Left lobe of liver (tissue), 2 donors: Measurements from ENCODE around the gene SEC31B. TPM values are rescaled to one million over a fixed set of nuclear protein-coding genes. Genes with fewer than 3 reads are reported as not detected.

Source experiments
- ATAC-seq: fragments of 200-7000 bp; cut with Tn5 transposase; one replicate; pipeline ENCODE4 v1.9.1; 2020; ENCODE audit warnings: mild to moderate bottlenecking, moderate library complexity
- DNase-seq: peaks from one replicate; pipeline ENCODE4 v3.0.0-alpha.2; 2020; ENCODE audit warnings: low spot score
- total RNA-seq: library from RNA; stranded (reverse); gene quantifications from one replicate; pipeline ENCODE4 v1.2.1, GENCODE V29; 2021
- donor health status: DM: no; HTN: no; CAD: no; lungs with moderate emphysema.
- donor health status: DM: no; HTN: yes; CAD: no.

Gene SEC31B, protein sequence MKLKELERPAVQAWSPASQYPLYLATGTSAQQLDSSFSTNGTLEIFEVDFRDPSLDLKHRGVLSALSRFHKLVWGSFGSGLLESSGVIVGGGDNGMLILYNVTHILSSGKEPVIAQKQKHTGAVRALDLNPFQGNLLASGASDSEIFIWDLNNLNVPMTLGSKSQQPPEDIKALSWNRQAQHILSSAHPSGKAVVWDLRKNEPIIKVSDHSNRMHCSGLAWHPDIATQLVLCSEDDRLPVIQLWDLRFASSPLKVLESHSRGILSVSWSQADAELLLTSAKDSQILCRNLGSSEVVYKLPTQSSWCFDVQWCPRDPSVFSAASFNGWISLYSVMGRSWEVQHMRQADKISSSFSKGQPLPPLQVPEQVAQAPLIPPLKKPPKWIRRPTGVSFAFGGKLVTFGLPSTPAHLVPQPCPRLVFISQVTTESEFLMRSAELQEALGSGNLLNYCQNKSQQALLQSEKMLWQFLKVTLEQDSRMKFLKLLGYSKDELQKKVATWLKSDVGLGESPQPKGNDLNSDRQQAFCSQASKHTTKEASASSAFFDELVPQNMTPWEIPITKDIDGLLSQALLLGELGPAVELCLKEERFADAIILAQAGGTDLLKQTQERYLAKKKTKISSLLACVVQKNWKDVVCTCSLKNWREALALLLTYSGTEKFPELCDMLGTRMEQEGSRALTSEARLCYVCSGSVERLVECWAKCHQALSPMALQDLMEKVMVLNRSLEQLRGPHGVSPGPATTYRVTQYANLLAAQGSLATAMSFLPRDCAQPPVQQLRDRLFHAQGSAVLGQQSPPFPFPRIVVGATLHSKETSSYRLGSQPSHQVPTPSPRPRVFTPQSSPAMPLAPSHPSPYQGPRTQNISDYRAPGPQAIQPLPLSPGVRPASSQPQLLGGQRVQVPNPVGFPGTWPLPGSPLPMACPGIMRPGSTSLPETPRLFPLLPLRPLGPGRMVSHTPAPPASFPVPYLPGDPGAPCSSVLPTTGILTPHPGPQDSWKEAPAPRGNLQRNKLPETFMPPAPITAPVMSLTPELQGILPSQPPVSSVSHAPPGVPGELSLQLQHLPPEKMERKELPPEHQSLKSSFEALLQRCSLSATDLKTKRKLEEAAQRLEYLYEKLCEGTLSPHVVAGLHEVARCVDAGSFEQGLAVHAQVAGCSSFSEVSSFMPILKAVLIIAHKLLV
- total RNA-seq: 6.7 TPM

DNA sequence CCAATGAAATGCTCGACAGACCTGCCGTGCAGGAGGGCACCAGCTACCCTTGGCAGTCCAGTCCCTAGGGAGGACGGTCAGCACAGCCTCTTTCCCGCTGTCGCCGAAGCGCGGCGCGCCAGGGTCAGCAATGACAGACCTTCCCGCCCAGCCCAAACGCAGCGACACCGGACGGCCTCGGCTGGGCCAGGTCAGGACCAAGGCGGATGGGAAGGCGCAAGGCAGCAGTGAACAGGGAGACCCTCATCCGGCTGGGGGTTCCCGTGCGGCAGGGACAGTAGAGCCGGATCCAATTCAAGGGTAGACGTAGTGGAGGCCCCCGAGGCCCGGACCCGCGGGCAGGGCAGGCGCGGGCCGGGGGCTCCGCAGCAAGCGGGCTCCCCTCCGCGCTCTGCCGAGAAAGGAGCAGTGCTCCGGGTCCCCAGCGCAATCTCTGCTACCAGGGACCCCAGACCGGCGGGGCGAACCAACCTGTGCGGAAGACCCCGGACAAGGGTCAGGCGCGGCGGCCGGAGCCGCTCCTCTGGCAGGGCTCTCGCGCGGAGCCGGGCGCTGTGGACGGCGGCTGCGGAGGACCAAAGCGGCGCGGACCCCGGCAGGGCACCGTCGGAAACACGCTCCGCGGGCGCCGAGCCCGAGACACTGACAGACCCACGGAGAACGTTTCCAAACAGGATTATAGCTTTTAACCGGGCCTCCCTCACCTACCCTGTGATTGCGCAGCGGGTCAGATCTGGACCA, at the start of gene SEC31B:
SEC31B (minus strand) TSS at position 551 of the 741 bp plus-strand sequence. CDS start 2,909 bp downstream, outside the sequence.
- peak; percentile 85 for ATAC-seq
- peak; percentile 72 for DNase-seq

DNA sequence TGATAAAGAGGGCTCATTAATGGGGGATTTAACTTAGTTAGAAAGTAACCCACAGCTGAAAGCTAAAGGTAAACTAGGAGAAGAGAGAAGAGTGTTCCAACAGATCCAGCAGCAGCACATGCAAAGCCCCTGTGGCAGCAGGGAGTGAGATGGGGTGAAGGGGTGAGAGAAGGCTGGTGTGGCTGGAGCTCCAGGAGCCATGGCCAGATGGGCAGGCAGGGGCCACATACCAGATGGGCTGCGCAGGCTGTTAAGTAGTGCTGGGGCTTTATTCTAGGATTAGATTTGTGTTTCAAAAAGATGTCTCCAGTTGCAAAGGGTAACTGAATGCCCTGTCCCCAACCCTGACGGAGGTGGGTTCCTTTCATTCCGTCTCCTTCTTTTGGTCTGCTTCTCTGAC, 49.3 kb upstream of the SEC31B start:
- DNase-seq (peak; percentile 16), ATAC-seq (no peak)

DNA sequence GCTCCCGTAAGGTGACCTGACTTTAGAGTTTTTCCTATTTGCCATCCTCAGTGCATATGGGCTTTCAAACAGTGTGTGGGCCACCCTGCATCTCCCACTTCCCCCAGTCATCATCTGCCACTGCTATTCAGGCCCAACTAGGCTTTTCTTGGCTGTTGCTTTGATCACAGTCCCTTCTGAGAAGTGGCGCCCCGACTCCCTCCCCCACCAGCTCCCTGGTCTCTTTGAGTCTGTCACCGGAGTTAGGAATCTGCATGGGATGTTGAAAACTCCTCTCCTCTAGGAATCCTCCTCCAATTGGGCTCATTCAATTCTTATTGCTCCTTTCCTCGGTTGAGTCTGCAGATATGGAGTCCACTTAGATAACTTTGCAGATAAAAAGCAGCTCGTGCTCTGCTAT, 48.2 kb upstream of the SEC31B start:
- no peak for ATAC-seq
- peak; percentile 4 for DNase-seq

DNA sequence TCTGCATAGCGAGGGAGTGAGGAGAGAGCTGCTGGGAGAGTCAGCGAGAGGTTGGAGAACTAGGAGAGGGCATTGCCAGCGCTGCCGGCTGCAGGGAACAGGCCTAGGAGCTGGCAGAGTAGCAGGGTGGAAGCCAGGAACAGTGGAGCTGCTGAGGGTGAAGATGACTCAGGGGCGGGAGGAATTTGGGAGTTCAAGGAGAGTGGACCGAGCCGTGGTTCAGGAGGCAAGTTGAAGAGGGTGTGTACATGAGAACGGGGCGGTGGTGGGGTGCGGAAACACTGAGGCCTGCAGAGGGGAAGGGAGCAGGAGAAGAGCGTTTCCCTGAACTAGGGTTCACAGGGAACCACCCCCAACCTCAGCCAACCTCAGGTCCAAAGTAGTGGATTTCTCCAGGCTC, 47.6 kb upstream of the SEC31B start:
- ATAC-seq (no peak), DNase-seq (peak; percentile 16)

DNA sequence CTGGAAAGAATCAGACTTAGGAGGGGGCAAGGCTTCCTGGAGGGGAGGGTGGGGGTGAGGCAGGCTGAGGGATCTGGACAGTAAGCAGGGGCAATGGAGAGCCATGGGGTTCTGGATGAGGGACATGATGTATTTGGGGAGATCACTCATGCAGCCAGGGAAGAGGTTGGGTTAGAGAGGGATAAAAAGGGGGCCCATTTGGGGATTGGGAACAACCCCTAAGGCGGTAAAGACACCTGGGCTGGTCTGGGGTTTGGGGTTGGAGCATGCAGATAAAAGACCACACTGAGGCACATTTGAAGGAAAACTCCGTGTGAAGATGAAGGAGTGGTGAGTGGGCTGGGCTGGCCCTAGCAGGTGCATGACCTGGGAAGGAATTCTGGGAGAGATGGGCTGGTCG, 46.9 kb upstream of the SEC31B start:
- ATAC-seq (no peak), DNase-seq (peak; percentile 21)

DNA sequence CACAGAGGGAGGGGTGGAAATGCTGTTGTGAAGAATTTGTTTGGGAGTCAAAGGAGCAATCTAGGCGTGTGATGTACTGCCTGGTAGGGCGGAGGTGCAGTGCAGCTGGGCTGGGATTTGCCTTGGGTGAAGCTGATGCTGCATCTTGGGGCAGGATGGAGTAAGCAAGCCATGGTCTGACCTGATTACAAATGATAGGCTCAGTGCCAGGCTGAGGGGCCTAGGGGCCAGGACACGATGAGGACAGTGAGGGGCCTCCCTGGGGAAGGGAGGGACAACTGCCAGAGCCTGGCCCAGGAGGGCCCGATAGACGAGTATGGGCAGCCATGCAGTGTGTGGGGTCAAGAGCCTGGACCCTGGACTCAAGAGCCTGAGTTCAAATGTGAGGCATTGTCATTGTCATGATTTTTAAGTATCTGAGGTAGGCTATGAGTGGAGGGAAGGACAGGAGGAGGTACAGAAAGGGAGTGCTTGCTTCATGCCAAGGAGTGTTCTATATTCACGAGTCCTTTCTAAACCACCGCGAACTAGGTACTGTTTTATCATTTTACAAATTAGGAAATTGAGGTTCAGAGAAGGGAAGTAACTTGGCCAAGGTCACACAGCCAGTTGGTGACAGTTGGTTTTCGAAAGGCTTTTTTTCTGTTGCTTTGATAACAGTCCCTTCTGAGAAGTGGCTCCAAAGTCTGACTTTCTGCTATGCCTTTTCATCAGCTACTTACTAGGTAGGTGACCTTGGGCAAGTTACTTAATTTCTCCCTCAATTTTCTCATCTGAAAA, 45.7 kb upstream of the SEC31B start:
- no peak for ATAC-seq
- no peak for DNase-seq

DNA sequence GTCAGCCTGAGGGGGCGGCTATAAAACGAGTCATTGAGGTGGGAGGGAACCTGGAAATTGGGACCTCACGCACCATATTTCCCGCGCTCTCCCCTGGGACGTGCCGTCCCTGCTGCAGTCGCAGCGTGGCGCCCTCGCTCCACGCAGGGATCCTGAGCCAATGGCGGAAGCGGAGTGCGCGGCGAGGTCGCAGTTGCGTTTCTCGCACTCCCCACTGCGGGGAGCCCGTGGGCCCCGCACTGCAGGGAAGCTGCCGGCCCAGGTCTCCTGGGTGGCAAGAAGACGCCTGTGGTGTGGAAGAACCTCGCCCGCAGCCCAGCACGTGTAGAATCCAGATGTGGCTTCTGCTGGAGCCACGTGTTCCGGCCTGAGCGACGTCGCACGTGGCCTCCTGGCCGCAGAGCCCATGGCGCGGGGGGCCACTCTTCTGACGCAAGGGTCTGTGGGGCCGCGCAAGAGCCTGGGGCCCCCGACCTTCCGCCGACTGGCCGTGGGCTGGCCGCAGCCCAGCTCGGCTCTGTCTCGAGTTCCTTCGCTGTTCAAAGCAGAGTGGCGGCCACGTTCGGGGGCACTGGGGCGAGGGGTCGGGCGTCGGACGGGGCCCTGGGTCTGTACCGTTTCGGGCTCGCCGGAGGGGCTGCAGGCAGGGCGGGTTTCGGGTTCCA, 42.5 kb upstream of the SEC31B start:
- ATAC-seq (peak; percentile 95), DNase-seq (peak; percentile 66)

DNA sequence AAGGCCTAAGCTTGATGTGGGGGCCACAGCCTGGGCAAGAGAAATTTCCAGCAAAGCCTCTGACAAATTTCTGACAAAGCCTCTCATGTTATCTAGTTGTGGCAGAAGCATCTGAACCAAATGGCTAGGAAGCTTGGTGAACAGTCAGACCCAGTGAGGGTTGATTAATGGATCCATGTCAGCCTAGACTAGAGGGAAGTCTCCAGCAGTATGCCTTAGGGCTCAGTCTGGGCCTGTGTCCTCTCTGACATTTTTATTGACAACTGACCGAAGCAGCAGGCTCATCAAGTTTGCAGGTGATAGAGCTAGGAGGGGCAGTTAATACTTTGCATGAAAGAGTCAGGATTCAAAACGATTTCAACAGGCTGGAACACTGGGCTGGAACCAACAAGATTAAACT, 41.3 kb upstream of the SEC31B start:
- no peak for ATAC-seq
- no peak for DNase-seq

DNA sequence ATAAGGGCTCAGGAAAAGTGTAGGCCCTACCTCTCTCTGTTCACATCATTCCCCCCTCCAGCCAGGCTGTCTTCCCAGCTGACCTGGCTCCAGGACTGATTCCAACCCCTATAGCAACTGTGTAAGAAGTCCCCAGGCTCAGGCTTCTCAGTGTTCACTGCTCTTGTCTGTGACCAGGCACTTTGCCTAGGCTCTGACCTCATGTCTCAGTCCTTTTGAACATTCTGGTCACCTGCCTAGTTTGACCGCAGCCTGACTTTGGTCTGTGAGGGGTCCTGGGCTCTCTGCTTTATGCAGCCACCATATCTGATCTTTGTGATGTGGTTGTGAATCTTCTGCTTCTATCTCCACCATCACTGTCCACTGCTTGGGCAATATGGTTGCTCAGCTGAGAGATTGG, 40.6 kb upstream of the SEC31B start:
- ATAC-seq (no peak), DNase-seq (no peak)

DNA sequence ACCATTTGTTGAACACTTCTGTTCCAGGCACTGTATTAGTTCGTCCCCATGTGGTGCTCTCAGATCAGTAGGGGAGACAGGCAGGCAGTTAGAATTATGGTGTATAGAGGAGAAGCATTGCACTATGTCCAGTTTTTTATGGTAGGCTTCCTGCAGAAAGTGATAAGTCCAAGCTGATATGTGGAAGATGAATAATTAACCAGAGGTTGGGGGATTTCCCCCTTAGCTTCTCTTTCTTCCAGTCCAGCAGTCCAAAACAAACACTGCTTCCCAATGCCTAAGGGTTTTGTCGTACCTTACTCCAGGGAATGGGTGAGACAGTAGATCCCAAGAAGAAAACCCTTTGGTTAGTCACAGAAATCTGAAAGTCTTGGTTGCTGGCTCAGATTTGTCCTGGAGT, 35.2 kb upstream of the SEC31B start:
- DNase-seq: no peak
- ATAC-seq: peak; percentile 82

DNA sequence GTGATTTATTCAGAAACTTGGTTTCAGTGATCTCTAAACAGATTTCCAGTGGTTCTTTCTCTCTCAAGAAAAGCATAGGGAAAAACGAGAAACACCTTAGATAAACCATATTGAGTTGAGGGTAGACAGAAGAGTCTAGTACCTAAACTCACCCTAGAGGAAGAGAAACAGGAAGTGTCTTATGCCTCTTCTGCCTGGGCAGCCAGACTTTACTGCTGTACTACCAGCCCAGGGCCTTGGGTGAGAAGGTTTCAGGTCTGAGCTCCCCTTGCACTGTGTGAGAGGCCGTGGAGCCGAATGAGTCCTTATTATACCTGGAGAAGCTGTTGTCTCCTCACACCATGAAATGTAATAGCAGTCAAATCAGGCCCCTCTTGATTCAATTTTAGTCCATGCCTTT, 34.3 kb upstream of the SEC31B start:
- DNase-seq: no peak
- ATAC-seq: no peak

DNA sequence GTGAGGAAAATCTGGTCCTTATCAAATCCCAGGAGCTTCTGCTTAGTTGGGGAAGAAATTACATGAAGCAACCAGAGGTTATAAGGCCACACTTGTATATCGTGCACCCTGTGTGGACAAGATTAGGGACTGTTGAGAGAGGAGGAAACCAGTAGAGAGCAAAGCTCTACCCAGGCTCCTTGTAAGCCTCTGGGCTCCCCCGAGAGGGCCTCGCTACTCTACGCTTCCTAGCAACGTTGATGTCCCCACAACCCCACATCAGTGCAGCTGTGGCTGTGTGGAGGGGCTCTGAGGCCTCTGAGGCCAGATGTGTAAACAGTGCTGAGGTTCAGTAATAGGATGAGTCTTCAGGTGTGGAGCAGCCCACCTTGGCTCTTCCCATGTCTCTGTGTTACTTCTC, 32.1 kb upstream of the SEC31B start:
- DNase-seq: no peak
- no peak for ATAC-seq

DNA sequence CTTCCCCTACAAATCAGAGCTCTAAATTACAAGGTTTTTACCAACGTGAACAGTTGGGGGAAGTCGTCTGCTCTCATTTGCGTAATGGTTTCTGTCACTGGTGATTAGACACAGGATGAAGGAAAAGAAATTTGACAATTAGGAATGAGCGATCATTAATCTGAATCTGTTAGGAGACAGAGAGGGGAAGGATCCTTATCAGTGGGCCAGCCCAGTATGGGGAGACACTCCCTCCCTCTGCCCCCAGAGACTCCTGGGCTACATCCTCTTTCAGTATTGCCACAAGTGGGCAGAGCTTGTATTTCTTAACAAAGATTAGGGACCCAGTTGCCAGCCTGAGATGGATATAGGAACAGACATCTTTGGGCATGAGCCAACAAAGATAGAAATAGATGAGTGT, 31.5 kb upstream of the SEC31B start:
- no peak for DNase-seq
- ATAC-seq: no peak

DNA sequence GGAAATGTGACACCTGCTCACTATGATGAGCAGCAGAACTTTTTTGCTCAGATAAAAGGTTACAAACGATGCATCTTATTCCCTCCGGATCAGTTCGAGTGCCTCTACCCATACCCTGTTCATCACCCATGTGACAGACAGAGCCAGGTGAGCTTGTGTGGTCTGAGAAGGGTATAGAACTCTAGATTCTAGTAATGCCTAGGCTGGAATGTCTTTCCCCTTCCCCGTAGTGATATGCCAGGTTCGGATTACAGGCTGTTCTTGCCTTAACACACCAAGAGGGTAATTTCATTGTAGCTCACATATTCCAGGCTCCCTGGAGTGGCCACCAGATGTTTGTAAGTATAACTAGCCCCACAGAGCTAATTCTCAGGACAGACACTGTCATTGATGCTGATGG, 25.3 kb upstream of the SEC31B start:
- DNase-seq (no peak), ATAC-seq (no peak)

DNA sequence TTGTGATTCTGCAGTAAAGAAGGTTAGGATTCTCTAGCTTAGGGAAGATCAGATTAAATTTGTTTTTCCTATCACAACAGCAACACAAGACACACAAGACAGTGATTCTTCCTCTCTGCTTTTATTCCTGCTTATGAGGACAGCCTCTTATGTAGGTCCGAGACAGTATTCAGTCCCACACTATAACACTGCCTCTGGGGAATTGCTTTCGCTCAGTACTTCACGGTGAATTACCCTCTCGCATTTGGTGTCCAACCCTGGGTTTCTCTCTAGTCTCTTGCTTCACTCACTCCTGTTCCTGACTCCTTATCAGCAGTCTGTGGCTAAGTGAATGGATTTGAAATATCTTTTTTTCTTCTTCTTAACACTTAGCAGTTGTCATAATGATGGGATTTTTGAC, 17.8 kb upstream of the SEC31B start:
- no peak for ATAC-seq

DNA sequence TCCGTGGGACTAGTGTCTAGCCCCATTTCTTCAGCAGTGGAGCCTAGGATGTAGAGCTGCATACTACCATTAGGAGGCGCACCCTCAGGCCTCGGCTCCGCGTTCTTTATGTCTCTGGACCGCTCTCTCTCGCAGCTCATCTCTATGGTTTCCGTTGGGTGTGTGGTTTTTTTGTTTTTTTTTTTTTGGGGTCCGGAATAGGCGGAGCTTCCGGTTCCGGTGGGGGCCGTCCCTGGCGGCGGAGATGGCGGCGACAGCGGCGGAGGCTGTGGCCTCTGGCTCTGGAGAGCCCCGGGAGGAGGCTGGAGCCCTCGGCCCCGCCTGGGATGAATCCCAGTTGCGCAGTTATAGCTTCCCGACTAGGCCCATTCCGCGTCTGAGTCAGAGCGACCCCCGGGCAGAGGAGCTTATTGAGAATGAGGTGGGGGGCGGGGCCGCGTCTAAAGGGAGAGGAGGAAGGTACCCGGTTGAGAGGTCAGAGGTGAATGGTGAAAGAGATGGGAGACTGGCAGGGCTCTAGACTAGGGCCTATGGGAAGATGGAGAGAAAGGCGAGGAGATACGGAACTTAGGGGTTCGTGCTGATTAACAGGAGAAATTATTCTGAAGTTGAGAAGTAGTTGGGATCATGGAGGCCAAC, 16.2 kb upstream of the SEC31B start, which contains the start of gene HIF1AN:
HIF1AN (plus strand) TSS at position 229 of the 639 bp plus-strand sequence; CDS start at position 245, 16 bp downstream.
- DNase-seq (peak; percentile 88), ATAC-seq (peak; percentile 100)

More for the DNA sequence above, 17.8 kb upstream of the SEC31B start:
- no peak for DNase-seq

DNA sequence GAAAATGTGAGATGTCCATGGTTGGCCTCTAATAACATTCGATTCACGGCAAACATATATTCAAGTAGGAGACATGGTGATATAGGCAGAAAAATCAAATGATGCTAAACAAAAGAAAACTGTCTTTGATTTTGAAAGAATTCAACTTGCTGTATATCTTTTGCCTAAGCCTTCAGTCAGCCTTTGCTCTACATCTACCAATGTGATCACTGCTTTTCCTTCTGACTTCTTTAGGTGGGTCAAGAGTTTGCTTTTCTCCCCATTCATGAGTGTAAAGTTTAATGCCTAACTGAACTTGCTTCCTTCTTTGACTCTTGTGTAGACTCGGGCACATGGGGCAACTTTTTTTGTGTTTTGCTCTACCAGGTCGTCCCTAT, 15.7 kb upstream of the SEC31B start:
- DNase-seq (no peak), ATAC-seq (peak; percentile 24)

DNA sequence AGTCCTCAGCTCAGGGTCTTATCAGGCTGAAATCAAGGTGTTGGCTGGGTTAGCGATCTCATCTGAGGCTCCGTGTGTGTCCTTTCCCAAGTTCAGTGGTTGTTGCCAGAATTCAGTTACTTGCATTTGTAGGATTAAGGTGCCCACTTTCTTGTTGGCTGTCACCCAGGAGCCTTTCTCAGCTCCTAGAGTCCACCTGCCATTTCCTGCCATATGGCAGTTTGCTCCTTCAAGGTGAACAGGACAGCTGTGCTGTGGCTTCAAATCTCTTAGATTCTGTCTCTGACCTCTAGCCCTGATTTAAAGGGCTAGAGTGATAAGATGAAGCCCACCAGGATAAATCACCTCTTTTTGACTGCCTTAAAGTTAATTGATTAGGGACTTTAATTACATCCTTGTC, 15.1 kb upstream of the SEC31B start:
- no peak for DNase-seq
- ATAC-seq: no peak

DNA sequence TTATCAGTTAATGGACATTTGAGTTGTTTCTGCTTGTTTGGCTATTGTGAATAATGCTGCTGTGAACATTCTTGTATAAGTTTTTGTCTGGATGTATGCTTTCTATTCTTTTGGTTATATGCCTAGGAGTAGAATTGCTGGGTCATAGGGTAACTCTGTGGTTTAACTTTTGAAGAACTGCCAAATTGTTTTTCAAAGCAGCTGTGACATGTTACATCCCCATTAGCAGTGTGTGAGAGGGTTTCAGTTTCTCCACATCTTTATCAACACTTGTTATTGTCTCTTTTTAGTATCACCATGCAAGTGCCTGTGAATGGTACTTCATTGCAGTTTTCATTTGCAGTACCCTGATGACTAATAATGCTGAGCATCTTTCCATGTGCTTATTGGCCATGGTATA, 12.1 kb upstream of the SEC31B start:
- no peak for ATAC-seq
- no peak for DNase-seq
